ENCODE measurements around the gene CREB3. TPM values are rescaled to one million over a fixed set of nuclear protein-coding genes. Genes with fewer than 3 reads are reported as not detected.
A peak's percentile ranks its signal among the peaks of the same experiment; 100 is the strongest.

CREB3 gene
- total and polyA plus RNA-seq, 9 of the 15 experiments (the other 6 are each of a cell fraction or from before 2014, with no cell fraction given) = 5.7 to 18.3 (median 14.9) TPM

GRCh38 chr9:35754264-35754663 is 21.8 kb downstream of the CREB3 start, which contains the start of gene MSMP:
TSS of gene MSMP (minus strand) at chr9:35754276. CDS start at chr9:35754129, 147 bp downstream.
- peaks cover 31% of the 10 kb centered on the region; the same call in 2 of the 3 replicates for H3K36me3 ChIP-seq (ENCODE audit: control insufficient read depth, insufficient read depth, low read length)
- WGBS (ENCODE audit: insufficient coverage, low coverage, missing lambda C conversion rate) = 84% methylated on average over 2 of the region's 3 CpGs
- H3K4me3 ChIP-seq = no peak within 1 kb of the TSS
- H3K9me3 ChIP-seq (replicated peaks; ENCODE audit: control insufficient read depth, insufficient read depth, low read depth, low read length) = no peaks in the 10 kb centered on the region
- H2AFZ ChIP-seq (ENCODE audit: low read depth, low read length) = no peak within 1 kb of the TSS
- H3K27ac ChIP-seq (ENCODE audit: extremely low read depth, low read depth, low read length) = no peak within 1 kb of the TSS
- H3K27me3 ChIP-seq (ENCODE audit: control insufficient read depth in 2 of 2, insufficient read depth in 2 of 2, low read length in 2 of 2) = no peaks in the 10 kb centered on the region
- H4K20me1 ChIP-seq (replicated peaks; ENCODE audit: control insufficient read depth, insufficient read depth, low read length) = no peaks in the 10 kb centered on the region
- no peak for TF ChIP-seq FOXK1 (CRISPR knock-in tag; IDR thresholded peaks at IDR 0.05; ENCODE audit: borderline replicate concordance)
- ATAC-seq (no peak), FAIRE-seq (no peak), DNase-seq (ENCODE audit: extremely low read depth in 1 of 4, low spot score in 3 of 4) (no peak)
- in situ Hi-C loops (cut with MboI) = no loop called here
- ChIA-PET CTCF (ENCODE audit: low intra/inter-chr PET ratio) (no interaction called here), POLR2A (interaction anchor here (0.8 to 1.7 kb wide), 3 partner anchors 13 to 22 kb away, joined by 3 to 6 read pairs (median 5); partner anchors contain the start of genes CREB3 and TLN1)
- peaks cover 32% of the 10 kb centered on the region for H3K79me2 ChIP-seq (ENCODE audit: control insufficient read depth, insufficient read depth, low read length)
- BruUV-seq (replicated peaks) = no TSS peak
- no peak within 1 kb of the TSS for H3K4me2 ChIP-seq (ENCODE audit: insufficient read depth, low read length)
- intact Hi-C loops (cut with micrococcal nuclease) = no loop called here
- H3K9me1 ChIP-seq (ENCODE audit: control insufficient read depth, insufficient read depth, low read length) = no peaks in the 10 kb centered on the region
- H3K9ac ChIP-seq (ENCODE audit: insufficient read depth in 1 of 2, low read depth in 2 of 2, low read length in 2 of 2) = no peak within 1 kb of the TSS
- peaks cover 9 to 15% of the 10 kb centered on the region in 2 experiments for H3K4me1 ChIP-seq (replicated peaks in 1 of 2; ENCODE audit: control insufficient read depth in 2 of 2, insufficient read depth in 2 of 2, low read length in 2 of 2)

- Histone ChIP-seq H3K79me2 (ENCODE audit: control insufficient read depth, insufficient read depth, low read length) (peaks cover 27% of the 10 kb centered on the region), H3K27me3 (ENCODE audit: control insufficient read depth in 2 of 2, insufficient read depth in 2 of 2, low read length in 2 of 2) (no peaks in the 10 kb centered on the region), H3K4me3 (no peak overlapping the region), H3K9ac (ENCODE audit: insufficient read depth in 1 of 2, low read depth in 2 of 2, low read length in 2 of 2) (no peak overlapping the region), H3K4me1 (replicated peaks in 1 of 2; ENCODE audit: control insufficient read depth in 2 of 2, insufficient read depth in 2 of 2, low read length in 2 of 2) (peaks cover 6 to 9% of the 10 kb centered on the region in 2 experiments), H3K9me1 (ENCODE audit: control insufficient read depth, insufficient read depth, low read length) (no peaks in the 10 kb centered on the region), H3K36me3 (ENCODE audit: control insufficient read depth, insufficient read depth, low read length) (peaks cover 31% of the 10 kb centered on the region; the same call in 2 of the 3 replicates), H3K27ac (ENCODE audit: extremely low read depth, low read depth, low read length) (no peak overlapping the region), H2AFZ (ENCODE audit: low read depth, low read length) (no peak overlapping the region), H4K20me1 (replicated peaks; ENCODE audit: control insufficient read depth, insufficient read depth, low read length) (no peaks in the 10 kb centered on the region), H3K4me2 (ENCODE audit: insufficient read depth, low read length) (no peak overlapping the region), H3K9me3 (replicated peaks; ENCODE audit: control insufficient read depth, insufficient read depth, low read depth, low read length) (no peaks in the 10 kb centered on the region)
- ChIA-PET CTCF (ENCODE audit: low intra/inter-chr PET ratio) (no interaction called here), POLR2A (interaction anchor here (1.0 to 1.7 kb wide), 2 partner anchors 14 to 22 kb away, joined by 3 to 5 read pairs; partner anchors contain the start of genes CREB3 and TLN1)
- no peak for DNase-seq (ENCODE audit: extremely low read depth in 1 of 4, low spot score in 3 of 4)
- 7% methylated on average over 4 of the region's 4 CpGs for WGBS (ENCODE audit: insufficient coverage, low coverage, missing lambda C conversion rate)
- intact Hi-C loops (cut with micrococcal nuclease) (no loop called here), in situ Hi-C loops (cut with MboI) (no loop called here)
- no TSS peak for BruUV-seq (replicated peaks)
- ATAC-seq = no peak
- peak; percentile 40 for FAIRE-seq
- TF ChIP-seq TEAD4 (IDR thresholded peaks at IDR 0.05; ENCODE audit: low read length) (no peak), TEAD4 (CRISPR knock-in tag; IDR thresholded peaks at IDR 0.05; ENCODE audit: borderline replicate concordance) (no peak), ZBTB7A (IDR thresholded peaks at IDR 0.05; ENCODE audit: borderline replicate concordance, control insufficient read depth, low read depth, low read length) (no peak), THAP7 (CRISPR knock-in tag; IDR thresholded peaks at IDR 0.05) (no peak), E2F8 (IDR thresholded peaks at IDR 0.05; ENCODE audit: low read depth, partially characterized antibody) (no peak), PHF21A (IDR thresholded peaks at IDR 0.05; ENCODE audit: borderline replicate concordance, low read depth) (no peak), ESRRA (IDR thresholded peaks at IDR 0.05; ENCODE audit: borderline replicate concordance, low read depth) (no peak), PHTF2 (CRISPR knock-in tag; IDR thresholded peaks at IDR 0.05) (no peak), THRB (CRISPR knock-in tag; conservative IDR thresholded peaks at IDR 0.05) (no peak), ZBED1 (IDR thresholded peaks at IDR 0.05) (no peak), CBFA2T3 (IDR thresholded peaks at IDR 0.05) (peak; percentile 15; the same call in 1 of the 2 replicates)
Measured at GRCh38 chr9:35755071-35755470, 22.6 kb downstream of the CREB3 start.
